ENCODE results near the gene MMP15.

MMP15 gene

DNA sequence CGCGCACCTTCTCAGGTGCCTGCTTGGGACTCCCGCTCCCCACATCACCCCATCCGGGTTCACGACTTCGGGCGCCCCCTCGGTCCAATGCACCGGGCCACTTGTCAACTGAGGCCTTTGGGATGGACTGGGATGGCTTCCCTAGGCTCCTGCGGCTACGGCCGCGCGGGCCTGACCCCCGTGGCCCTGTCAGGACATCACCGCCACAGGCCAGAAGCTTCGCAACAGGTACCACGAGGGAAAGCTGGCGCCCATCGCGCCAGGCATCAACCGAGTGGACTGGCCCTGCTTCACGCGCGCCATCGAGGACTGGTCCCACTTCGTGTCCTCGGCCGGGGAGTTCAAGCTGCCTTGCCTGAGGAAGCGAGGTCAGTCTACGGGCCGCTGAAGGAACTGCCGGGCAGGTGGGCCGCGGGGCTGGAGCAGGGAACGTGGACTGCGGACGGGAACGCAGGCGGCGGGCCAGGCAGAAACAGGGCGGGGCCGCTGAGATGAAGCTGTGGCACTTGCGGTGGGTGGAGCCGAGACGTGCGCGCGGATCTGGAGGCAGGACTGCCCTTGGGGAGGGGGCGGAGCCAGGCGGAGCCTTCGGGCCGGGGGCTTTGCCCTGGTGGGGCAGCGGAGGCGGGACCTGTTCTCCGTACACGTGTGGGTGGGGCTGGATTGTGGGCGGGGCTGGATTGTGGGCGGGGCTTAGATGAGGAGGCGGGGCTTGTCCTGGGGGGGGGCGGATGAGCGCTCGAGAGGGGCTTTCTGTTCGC lies 40.9 kb upstream of the MMP15 start:
- TF ChIP-seq, protein P1, sequence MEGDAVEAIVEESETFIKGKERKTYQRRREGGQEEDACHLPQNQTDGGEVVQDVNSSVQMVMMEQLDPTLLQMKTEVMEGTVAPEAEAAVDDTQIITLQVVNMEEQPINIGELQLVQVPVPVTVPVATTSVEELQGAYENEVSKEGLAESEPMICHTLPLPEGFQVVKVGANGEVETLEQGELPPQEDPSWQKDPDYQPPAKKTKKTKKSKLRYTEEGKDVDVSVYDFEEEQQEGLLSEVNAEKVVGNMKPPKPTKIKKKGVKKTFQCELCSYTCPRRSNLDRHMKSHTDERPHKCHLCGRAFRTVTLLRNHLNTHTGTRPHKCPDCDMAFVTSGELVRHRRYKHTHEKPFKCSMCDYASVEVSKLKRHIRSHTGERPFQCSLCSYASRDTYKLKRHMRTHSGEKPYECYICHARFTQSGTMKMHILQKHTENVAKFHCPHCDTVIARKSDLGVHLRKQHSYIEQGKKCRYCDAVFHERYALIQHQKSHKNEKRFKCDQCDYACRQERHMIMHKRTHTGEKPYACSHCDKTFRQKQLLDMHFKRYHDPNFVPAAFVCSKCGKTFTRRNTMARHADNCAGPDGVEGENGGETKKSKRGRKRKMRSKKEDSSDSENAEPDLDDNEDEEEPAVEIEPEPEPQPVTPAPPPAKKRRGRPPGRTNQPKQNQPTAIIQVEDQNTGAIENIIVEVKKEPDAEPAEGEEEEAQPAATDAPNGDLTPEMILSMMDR (IDR thresholded peaks at IDR 0.05; ENCODE audit: control insufficient read depth, extremely low read depth, insufficient read depth), result no peak
- no peak for DNase-seq (ENCODE audit: low read depth)
- H3K4me3 ChIP-seq (ENCODE audit: low read depth, low read length), result no peak overlapping the region

DNA sequence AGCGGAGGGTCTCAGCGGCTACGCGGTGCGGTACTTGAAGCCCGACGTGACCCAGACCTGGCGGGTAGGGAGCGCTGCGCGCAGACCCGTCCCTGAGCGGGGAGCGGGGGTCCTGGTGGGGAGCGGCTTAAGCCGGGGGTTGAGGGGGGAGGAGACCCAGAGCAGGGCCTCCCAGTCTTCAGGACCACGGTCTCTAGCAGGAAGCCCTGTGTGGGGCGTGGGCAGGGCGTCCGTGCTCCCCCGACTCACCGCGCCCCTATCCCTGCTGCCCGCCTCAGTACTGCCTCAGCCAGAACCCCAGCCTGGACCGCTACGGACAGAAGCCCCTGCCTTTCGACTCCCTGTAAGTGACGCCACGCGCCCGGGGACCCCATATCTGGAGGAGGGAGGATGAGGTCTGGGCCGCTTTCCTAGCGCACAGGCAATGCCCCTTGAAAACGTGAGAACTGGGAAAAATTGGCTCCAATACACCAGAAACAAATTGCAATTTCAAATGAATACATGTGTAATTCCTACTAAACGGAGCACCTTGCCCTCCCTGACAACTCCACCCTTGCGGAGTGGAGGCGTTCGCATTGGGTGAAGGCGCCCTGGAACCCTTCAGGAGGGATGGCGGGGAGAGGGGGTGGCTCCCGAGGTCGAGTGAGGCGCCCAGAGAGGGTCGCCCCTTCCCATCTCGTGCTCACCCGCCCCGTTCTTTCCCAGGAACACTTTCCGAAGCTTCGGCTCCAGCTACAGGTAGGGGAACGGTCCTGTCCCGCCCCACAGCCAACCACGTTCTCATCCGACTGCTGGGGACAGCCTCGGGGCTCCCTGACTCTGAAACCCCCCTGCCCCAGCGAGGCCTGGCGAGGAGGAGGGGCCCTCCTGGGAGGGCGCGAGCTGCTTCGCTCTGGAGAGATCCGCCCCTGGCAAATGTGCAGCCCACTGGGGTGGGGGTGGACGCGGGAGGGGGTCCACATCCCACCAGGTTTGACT lies 40.1 kb upstream of the MMP15 start:
- DNase-seq (ENCODE audit: low read depth), result no peak
- no peak overlapping the region for H3K4me3 ChIP-seq (ENCODE audit: low read depth, low read length)
- TF ChIP-seq, protein P1 (IDR thresholded peaks at IDR 0.05; ENCODE audit: control insufficient read depth, extremely low read depth, insufficient read depth), result no peak

DNA sequence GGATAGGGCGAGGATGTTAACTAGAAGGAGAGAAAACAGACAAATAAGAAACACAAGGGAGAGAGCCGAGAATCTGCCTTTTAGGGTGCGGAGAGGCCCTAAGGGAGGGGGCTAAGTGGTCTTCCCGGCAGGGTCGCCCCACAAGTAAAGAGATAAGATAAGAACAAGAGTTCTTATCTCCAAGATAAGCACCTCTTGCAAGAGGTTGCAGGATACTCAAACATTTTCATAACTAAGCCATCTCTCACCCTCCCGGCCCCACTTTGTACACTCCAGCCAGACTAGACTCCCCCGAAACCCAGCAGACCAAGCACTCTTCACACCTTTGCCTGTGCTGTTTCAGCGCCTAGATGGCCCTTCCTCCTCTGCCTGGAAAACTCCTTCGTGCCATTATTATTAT lies 39.4 kb upstream of the MMP15 start:
- TF ChIP-seq, protein P1 (IDR thresholded peaks at IDR 0.05; ENCODE audit: control insufficient read depth, extremely low read depth, insufficient read depth), result no peak
- DNase-seq (ENCODE audit: low read depth), result no peak
- H3K4me3 ChIP-seq (ENCODE audit: low read depth, low read length), result no peak overlapping the region

DNA sequence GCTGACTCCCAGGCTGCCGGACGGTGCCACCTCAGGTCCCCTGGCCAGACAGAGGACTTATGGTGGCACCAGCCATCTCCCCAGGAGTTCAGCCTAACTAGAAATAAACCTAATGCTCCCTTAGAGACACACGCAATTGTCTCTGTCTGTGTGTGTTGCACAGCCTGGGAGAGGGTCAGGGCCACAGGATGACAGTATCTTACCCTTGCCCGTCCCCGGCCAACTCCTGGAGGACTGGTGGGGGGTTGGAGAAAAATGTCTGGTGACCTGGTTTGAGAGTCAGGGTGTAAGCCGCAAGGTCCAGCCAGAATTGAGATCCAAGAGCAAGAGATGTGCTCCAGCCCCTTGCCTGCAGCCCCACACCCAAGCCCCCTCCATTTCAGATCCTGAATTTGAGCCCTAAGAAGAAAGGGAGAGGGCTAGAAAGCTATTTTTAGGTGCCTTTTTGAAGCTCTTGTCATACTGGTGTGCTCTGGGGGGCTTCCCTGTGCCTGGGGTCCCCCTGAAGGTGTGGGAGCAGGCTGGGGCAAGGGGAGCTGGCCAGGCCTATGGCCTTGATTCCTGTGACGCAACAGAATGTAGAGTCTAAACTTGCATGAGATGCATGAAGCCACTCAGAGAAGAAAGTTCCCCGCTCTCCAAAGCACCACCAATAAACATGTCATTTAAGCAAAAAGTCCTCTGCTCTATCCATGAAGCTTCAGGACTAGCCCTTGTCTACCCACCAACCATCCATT lies 37.9 kb upstream of the MMP15 start:
- no peak overlapping the region for H3K4me3 ChIP-seq (ENCODE audit: low read depth, low read length)
- no peak for DNase-seq (ENCODE audit: low read depth)
- TF ChIP-seq, protein P1 (IDR thresholded peaks at IDR 0.05; ENCODE audit: control insufficient read depth, extremely low read depth, insufficient read depth), result no peak

DNA sequence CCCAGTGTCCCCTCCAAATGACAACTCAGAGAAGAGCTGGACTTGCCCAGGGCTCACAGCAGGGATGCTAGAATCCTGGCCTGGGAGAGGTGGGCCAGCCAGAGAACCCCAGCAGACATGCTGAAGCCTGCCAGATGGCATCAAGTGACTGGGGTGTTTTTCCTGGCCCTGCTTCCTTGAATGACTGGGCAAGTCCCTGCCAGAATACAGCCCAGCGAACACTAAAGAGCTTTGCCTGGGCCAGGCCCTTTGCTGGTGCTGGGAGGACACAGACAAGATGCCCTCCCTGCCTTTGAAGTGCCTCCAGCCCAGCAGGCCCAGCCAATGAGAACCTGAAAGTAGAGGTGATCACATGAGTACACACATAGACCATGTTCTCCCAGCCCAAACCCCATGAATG lies 36.6 kb upstream of the MMP15 start:
- TF ChIP-seq, protein P1 (IDR thresholded peaks at IDR 0.05; ENCODE audit: control insufficient read depth, extremely low read depth, insufficient read depth), result no peak
- H3K4me3 ChIP-seq (ENCODE audit: low read depth, low read length), result no peak overlapping the region
- no peak for DNase-seq (ENCODE audit: low read depth)

DNA sequence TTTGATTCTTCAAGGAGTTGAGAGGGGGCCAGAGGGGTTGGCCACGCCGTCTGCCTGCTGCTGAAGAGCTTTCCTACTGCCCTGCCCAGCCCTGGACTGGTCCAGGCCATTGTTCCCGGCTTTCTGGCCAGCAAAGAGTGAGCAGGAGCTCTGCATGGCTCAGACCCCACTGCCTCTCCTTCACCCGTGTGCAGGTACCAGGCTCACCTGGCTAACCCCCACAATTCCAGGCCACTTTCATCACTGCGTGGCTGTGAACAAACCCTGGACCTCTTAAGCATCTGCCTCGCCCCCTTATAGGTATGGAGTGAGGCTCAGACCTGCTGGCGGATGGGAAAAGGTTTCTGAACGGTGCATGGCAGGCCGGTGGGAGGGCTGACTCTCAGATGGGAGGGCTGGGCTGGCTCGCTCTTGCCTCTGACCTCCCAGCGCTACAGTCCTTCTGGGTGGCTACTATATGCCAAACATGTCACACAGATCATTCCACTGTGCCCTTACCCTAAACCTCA lies 33.9 kb upstream of the MMP15 start:
- TF ChIP-seq, protein P1 (IDR thresholded peaks at IDR 0.05; ENCODE audit: control insufficient read depth, extremely low read depth, insufficient read depth), result no peak
- DNase-seq (ENCODE audit: low read depth), result no peak
- no peak overlapping the region for H3K4me3 ChIP-seq (ENCODE audit: low read depth, low read length)
